Fibroblast of the aortic adventitia (primary cell): ENCODE measurements around the gene SPEF1. TPM values are rescaled to one million over a fixed set of nuclear protein-coding genes. Genes with fewer than 3 reads are reported as not detected.

ENCODE experiments used
- DNase-seq: peaks from one replicate; pipeline ENCODE4 v3.0.0-alpha.2; 2010; ENCODE audit warnings: low read depth
- H3K4me3 ChIP-seq: 2 replicates; pipeline ENCODE4 v1.5.1; 2011; ENCODE audit warnings: low read depth, mild to moderate bottlenecking, control low read depth, low read length, moderate library complexity
- CTCF ChIP-seq: IDR thresholded peaks from 2 replicates; pipeline ENCODE4 v1.5.1; 2011; ENCODE audit warnings: mild to moderate bottlenecking, low read length, control low read depth, inconsistent platforms; ENCODE audit not compliant: insufficient read depth
- total RNA-seq: library from RNA; depleted of rRNA; stranded (reverse); fragments of >200 nt; gene quantifications from 2 replicates; pipeline ENCODE4 v1.2.3, GENCODE V29; 2012; ENCODE audit warnings: low replicate concordance

Gene SPEF1
- total RNA-seq, 1 donor, result 0.09 TPM

DNA sequence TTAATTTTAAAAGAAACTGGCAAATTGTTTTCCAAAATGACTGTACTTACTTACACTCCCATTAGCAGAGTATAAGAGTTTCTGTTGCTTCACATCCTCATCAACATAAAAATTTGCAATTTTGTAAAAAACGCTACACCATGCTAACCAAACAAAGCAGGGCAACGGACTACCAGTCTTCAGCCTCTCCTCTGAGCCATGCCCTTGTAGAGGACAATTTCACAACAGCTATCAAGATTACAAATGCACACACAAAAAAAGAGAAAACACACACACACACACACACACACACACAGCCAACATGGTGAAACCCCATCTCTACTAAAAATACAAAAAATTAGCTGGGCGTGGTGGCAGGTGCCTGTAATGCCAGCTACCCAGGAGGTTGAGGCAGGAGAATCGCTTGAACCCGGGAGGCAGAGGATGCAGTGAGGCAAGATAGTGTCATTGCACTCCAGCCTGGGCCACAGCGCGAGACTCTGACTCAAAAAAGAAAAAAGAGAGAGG is 9.6 kb downstream of the SPEF1 start:
- no peak for DNase-seq
- no peak for TF ChIP-seq CTCF
- H3K4me3 ChIP-seq, result no peak overlapping the region

- peak; percentile 52 for TF ChIP-seq CTCF
- H3K4me3 ChIP-seq, result peak overlapping the region; percentile 79
- DNase-seq, result peak; percentile 69
These were observed 12.7 kb downstream of the SPEF1 start for GRCh38 chr20:3768342-3769130.

DNA sequence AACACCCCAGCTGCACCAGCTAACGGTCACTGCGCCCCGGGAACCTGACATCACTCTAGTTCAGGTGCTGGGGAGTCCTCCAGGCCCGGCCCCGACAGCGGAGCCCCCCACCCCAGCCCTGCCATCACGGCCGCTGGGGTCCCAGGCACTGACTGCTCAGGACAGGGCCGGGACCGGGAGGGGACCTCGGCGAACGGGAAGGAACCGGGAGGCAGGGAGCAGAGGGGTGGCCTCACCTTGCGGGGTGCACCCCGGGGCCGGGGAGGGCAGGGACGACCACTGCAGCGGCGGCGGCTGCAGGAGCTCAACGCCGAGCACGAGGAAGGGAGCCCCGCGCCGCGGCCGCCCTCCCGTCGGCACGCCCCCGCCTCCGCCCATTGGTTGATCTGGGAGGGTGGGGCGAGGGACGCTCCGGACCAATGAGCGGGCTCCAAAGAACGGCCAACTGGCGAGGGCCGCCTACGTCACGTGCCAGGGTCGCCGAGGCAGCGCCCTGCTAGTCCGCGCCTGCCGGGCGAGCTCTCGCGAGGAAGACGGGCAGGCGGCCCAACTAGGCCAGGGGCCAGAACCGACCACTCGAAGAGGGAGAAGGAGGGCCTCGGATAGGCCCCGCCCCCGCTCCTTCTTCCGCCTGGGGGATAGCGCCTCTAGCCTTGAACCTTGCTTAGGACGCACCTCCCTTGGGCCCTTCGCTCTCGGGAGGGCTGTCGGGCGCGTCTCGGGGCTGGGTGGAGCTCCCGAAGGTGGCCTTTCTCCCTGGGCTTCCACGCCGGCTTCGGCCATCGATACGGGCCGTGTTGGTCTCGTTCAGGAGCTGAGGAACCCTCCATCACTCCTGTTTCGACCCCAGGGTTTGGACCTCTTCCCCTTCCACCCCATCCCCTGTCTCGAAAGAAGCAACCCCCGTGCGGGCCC is 13.6 kb downstream of the SPEF1 start, which contains the start of gene ADISSP:
TSS of gene ADISSP (minus strand) at position 327 of the 915 bp plus-strand sequence. CDS start 7,653 bp downstream, outside the sequence.
- peak within 1 kb of the TSS; percentile 82 for H3K4me3 ChIP-seq
- DNase-seq, result peak; percentile 97
- TF ChIP-seq CTCF, result no peak

DNA sequence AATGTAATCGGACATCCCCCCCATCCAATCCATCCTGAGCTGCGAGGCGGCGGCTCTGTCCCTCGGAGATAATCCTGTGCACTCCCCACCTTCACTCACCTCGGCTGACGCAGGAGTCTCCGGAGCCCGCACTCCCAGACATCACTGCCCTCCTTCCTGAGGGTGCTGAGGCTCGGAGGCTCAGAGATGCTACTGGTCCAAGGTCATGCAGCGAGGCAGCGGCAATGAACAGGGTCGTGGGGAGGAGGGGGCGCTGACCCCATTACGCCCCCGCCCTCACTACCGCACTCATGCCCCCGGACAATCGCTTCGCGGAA is 14.2 kb downstream of the SPEF1 start:
- peak overlapping the region; percentile 82 for H3K4me3 ChIP-seq
- TF ChIP-seq CTCF, result no peak
- no peak for DNase-seq

GRCh38 chr20:3766422-3767109 is 14.7 kb downstream of the SPEF1 start:
- peak overlapping the region; percentile 82 for H3K4me3 ChIP-seq
- DNase-seq, result no peak
- no peak for TF ChIP-seq CTCF

DNA sequence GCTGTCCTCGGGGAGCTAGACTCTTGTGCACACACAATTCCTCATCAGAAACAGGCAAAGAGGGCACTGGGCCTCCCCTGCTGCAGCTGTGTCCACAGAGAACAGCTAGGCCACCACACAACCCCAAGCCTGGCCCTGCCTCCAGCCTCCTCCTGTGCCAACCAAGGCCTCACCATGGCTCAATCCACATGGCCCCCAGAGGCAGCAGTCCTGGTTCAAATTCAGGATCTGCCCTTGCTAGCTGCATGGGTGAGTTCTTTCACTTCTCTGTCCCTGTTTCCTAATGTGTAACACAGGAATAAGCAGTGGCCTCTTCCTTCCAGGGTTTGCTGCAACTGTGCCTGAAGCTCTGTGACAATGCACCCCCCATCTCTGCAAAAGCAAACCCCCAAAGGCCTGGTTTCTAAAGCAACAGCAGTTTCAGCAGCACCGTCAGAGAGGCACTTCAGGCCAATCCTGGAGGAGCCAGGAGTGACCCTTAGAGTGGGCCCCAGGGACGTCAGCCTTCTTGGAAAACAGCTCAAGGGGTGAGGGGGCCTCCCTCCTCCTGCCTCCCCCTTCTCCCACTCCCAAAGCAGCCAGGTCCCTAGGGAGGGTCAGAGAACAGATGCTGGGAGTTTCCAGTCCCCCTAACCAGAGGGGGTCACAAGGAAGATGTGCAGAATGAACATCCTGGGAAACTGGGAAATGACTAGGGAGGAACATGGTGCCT is 15.9 kb downstream of the SPEF1 start:
- no peak for TF ChIP-seq CTCF
- no peak overlapping the region for H3K4me3 ChIP-seq
- DNase-seq, result no peak
